BLaER1 treated with 17β-estradiol and CSF1 and Interleukin-3, amounts not matched to agents 10 nM and 100 nM (cell line): Measurements from ENCODE around the gene TCF7L2.

Experiments used
- H3K27ac ChIP-seq, 11 experiments: shearing (Covaris generic); formaldehyde crosslinking; 2 replicates each; pipeline ENCODE4 v1.8.1; 2022
- H3K27me3 ChIP-seq, 11 experiments: shearing (Covaris generic); formaldehyde crosslinking; 2 replicates each; pipeline ENCODE4 v1.8.1; 2022
- H3K36me3 ChIP-seq, 11 experiments: shearing (Covaris generic); formaldehyde crosslinking; 2 replicates each; pipeline ENCODE4 v1.8.1; 2022
- H3K4me1 ChIP-seq, 10 experiments: shearing (Covaris generic); formaldehyde crosslinking; 2 replicates each; pipeline ENCODE4 v1.8.1; 2022
- H3K4me2 ChIP-seq, 11 experiments: shearing (Covaris generic); formaldehyde crosslinking; 2 replicates each; pipeline ENCODE4 v1.8.1; 2022
- H3K4me3 ChIP-seq, 10 experiments: shearing (Covaris generic); formaldehyde crosslinking; 2 replicates each; pipeline ENCODE4 v1.8.1; 2022
- H3K9ac ChIP-seq, 11 experiments: shearing (Covaris generic); formaldehyde crosslinking; 2 replicates each; pipeline ENCODE4 v1.8.1; 2022
- H3K9me3 ChIP-seq, 11 experiments: shearing (Covaris generic); formaldehyde crosslinking; replicated peaks in 1 of 11; 2 replicates each; pipeline ENCODE4 v1.8.1; 2022
- H4K20me1 ChIP-seq, 11 experiments: shearing (Covaris generic); formaldehyde crosslinking; 2 replicates each; pipeline ENCODE4 v1.8.1; 2022
- Cebpa-rat ChIP-seq, 11 experiments: shearing (Covaris generic); IDR thresholded peaks; 2 replicates each; pipeline ENCODE4 v1.8.1; 2022

TCF7L2 gene

GRCh38 chr10:112914288-112914952 lies 35.6 kb upstream of the TCF7L2 start:
- no peak overlapping the region for H3K9ac ChIP-seq
- no peak overlapping the region for H3K4me2 ChIP-seq
- H3K4me1 ChIP-seq = peaks cover 0 to 11% (median 5%) of the 10 kb centered on the region in 10 experiments; a peak in 9 of 20 replicates
- H4K20me1 ChIP-seq = no peaks in the 10 kb centered on the region
- H3K27me3 ChIP-seq = no peaks in the 10 kb centered on the region
- H3K9me3 ChIP-seq = no peaks in the 10 kb centered on the region
- no peak overlapping the region for H3K4me3 ChIP-seq
- no peak overlapping the region for H3K27ac ChIP-seq
- H3K36me3 ChIP-seq = no peaks in the 10 kb centered on the region
- no peak for TF ChIP-seq Cebpa-rat (IDR thresholded peaks at IDR 0.05)

DNA sequence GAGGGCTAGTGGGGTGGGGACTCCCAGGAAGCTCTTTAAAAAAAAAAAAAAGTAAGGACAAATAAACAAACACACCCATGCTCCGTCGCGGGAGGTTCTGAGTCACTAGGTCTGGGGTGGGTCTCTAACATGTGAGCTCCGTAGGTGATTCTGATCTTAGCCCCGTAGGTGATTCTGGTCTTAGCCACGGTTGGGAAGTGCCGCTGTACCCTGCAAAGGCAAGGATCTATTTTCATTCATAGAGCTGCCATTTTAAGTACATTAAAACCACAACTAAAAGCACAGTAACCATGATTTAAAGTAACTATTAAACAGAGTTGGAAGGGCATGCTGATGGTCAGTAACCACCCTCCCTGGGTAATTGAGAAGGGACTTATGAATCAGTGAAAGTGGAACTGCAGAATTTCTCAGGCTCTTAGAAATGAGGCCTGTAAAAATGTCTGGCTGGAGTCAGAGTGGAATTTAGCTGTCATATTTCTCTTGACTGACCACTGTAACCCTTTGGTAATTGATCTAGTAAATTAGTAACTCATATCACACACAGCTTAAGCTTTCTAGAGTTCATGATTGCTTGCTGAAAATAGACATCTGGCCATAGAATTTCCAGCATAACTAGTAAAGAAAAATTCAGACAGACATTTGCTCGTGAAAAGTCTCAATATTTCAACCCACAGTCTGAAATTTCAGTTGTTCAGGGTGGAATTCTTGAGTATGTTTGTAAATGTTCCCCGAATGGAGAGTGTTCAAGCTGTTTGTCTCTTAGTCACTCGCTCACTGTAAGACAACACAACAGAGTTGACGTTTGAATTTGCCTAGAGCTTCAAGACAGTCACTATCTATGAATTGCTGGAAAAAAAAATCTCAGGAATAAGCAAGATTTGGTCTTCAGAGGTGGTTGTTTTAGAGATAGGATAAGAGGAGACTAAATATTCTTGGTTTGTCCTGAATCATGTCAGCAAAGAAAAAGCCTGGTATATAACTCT lies 34.2 kb upstream of the TCF7L2 start:
- Histone ChIP-seq H3K27ac (no peak overlapping the region), H3K27me3 (no peaks in the 10 kb centered on the region)

GRCh38 chr10:112917681-112918080 lies 32.4 kb upstream of the TCF7L2 start:
- no peak overlapping the region for H3K27ac ChIP-seq
- H3K9ac ChIP-seq = no peak overlapping the region
- H3K9me3 ChIP-seq = no peaks in the 10 kb centered on the region
- 0 out of 20 replicates have a peak, but pooled peaks cover 0 to under 1% (median 0%) of the 10 kb centered on the region in 10 experiments for H3K4me1 ChIP-seq
- no peaks in the 10 kb centered on the region for H4K20me1 ChIP-seq
- H3K27me3 ChIP-seq = no peaks in the 10 kb centered on the region
- no peak overlapping the region for H3K4me2 ChIP-seq
- TF ChIP-seq Cebpa-rat (IDR thresholded peaks at IDR 0.05) = no peak
- no peak overlapping the region for H3K4me3 ChIP-seq
- H3K36me3 ChIP-seq = no peaks in the 10 kb centered on the region

More for the DNA sequence above, 34.2 kb upstream of the TCF7L2 start:
- no peaks in the 10 kb centered on the region for H3K9me3 ChIP-seq
- H3K9ac ChIP-seq = no peak overlapping the region
- no peaks in the 10 kb centered on the region for H3K36me3 ChIP-seq
- peaks cover 0 to 11% (median 5%) of the 10 kb centered on the region in 10 experiments; a peak in 9 of 20 replicates for H3K4me1 ChIP-seq
- no peak overlapping the region for H3K4me2 ChIP-seq
- no peak for TF ChIP-seq Cebpa-rat (IDR thresholded peaks at IDR 0.05)
- no peak overlapping the region for H3K4me3 ChIP-seq
- H4K20me1 ChIP-seq = no peaks in the 10 kb centered on the region

GRCh38 chr10:112918771-112919170 lies 31.3 kb upstream of the TCF7L2 start:
- Histone ChIP-seq H3K9me3 (no peaks in the 10 kb centered on the region), H3K27ac (no peak overlapping the region), H3K4me3 (no peak overlapping the region), H3K4me2 (no peak overlapping the region), H4K20me1 (no peaks in the 10 kb centered on the region), H3K36me3 (no peaks in the 10 kb centered on the region), H3K9ac (no peak overlapping the region), H3K4me1 (no peaks in the 10 kb centered on the region), H3K27me3 (no peaks in the 10 kb centered on the region)
- no peak for TF ChIP-seq Cebpa-rat (IDR thresholded peaks at IDR 0.05)

- Histone ChIP-seq H4K20me1 (no peaks in the 10 kb centered on the region), H3K4me3 (no peak overlapping the region), H3K36me3 (no peaks in the 10 kb centered on the region), H3K27me3 (no peaks in the 10 kb centered on the region), H3K9ac (no peak overlapping the region), H3K9me3 (no peaks in the 10 kb centered on the region), H3K4me1 (no peaks in the 10 kb centered on the region), H3K27ac (no peak overlapping the region), H3K4me2 (no peak overlapping the region)
- no peak for TF ChIP-seq Cebpa-rat (IDR thresholded peaks at IDR 0.05)
These were observed 30.3 kb upstream of the TCF7L2 start for GRCh38 chr10:112919721-112920120.

- Histone ChIP-seq H3K4me1 (no peaks in the 10 kb centered on the region), H3K4me2 (no peak overlapping the region), H3K36me3 (0 out of 22 replicates have a peak, but pooled peaks cover 0 to 3% (median 0%) of the 10 kb centered on the region in 11 experiments), H3K9me3 (peaks cover 15 to 29% (median 24%) of the 10 kb centered on the region in 11 experiments), H3K27me3 (no peaks in the 10 kb centered on the region), H4K20me1 (no peaks in the 10 kb centered on the region), H3K9ac (no peak overlapping the region), H3K4me3 (no peak overlapping the region), H3K27ac (no peak overlapping the region)
- no peak for TF ChIP-seq Cebpa-rat (IDR thresholded peaks at IDR 0.05)
These were observed 22.9 kb upstream of the TCF7L2 start for GRCh38 chr10:112926906-112927688.

GRCh38 chr10:112927980-112928379 lies 22.1 kb upstream of the TCF7L2 start:
- no peak overlapping the region for H3K9ac ChIP-seq
- no peak overlapping the region for H3K27ac ChIP-seq

GRCh38 chr10:112932658-112933057 lies 17.4 kb upstream of the TCF7L2 start:
- Histone ChIP-seq H3K9ac (no peak overlapping the region), H3K4me1 (no peaks in the 10 kb centered on the region), H3K9me3 (peaks cover 15 to 29% (median 24%) of the 10 kb centered on the region in 11 experiments), H3K4me2 (no peak overlapping the region), H3K36me3 (0 out of 22 replicates have a peak, but pooled peaks cover 0 to 3% (median 0%) of the 10 kb centered on the region in 11 experiments), H3K27me3 (no peaks in the 10 kb centered on the region), H3K27ac (no peak overlapping the region), H3K4me3 (no peak overlapping the region), H4K20me1 (no peaks in the 10 kb centered on the region)
- TF ChIP-seq Cebpa-rat (IDR thresholded peaks at IDR 0.05) = no peak

More at GRCh38 chr10:112927980-112928379, 22.1 kb upstream of the TCF7L2 start:
- Histone ChIP-seq H3K4me2 (no peak overlapping the region), H3K36me3 (0 out of 22 replicates have a peak, but pooled peaks cover 0 to 3% (median 0%) of the 10 kb centered on the region in 11 experiments), H3K27me3 (no peaks in the 10 kb centered on the region), H3K9me3 (peaks cover 15 to 29% (median 24%) of the 10 kb centered on the region in 11 experiments), H3K4me1 (no peaks in the 10 kb centered on the region), H3K4me3 (no peak overlapping the region), H4K20me1 (no peaks in the 10 kb centered on the region)
- no peak for TF ChIP-seq Cebpa-rat (IDR thresholded peaks at IDR 0.05)
